ENCODE measurements around the gene CEP44.

GRCh38 chr4:174324725-174325124, 41.0 kb downstream of the CEP44 start:
- TF ChIP-seq CTCF (optimal IDR thresholded peaks at IDR 0.05 in 1 of 3, IDR thresholded peaks at IDR 0.05 in 1 of 3, conservative IDR thresholded peaks at IDR 0.05 in 1 of 3; ENCODE audit: extremely low read depth in 1 of 3, insufficient read depth in 2 of 3, low read length in 3 of 3), result no peak
- no peak for TF ChIP-seq EZH2 (IDR thresholded peaks at IDR 0.05; ENCODE audit: low read length)
